Measurements from ENCODE around the gene ARHGDIB. TPM values are rescaled to one million over a fixed set of nuclear protein-coding genes. Genes with fewer than 3 reads are reported as not detected.

ARHGDIB gene
- total and polyA plus RNA-seq, 2 of the 4 experiments (the other 2 are of a cell fraction), result 24.9 to 30.7 TPM

GRCh38 chr12:14975457-14975856 is 14.1 kb upstream of the ARHGDIB start:
- H4K91ac ChIP-seq (ENCODE audit: insufficient read depth, low read depth, low read length), result no peak overlapping the region
- H3K9ac ChIP-seq (ENCODE audit: low read depth, low read length), result no peak overlapping the region
- ATAC-seq (ENCODE audit: low read depth), result no peak
- no peaks in the 10 kb centered on the region; the same call in 1 of the 2 replicates for H3K4me1 ChIP-seq (ENCODE audit: control insufficient read depth, insufficient read depth, low read length)
- no peak overlapping the region for H4K5ac ChIP-seq (ENCODE audit: low read depth, low read length)
- dilution Hi-C loops (cut with HindIII; ENCODE audit: low sequenced_read_pairs, unreplicated experiment), result no loop called here
- ChIA-PET CTCF (no interaction called here), POLR2A (ENCODE audit: unreplicated experiment) (no interaction called here)
- H4K8ac ChIP-seq (ENCODE audit: low read depth in 2 of 2, low read length in 2 of 2), result no peak overlapping the region
- no peak overlapping the region for H3K4me2 ChIP-seq (ENCODE audit: low read depth, low read length)
- H3K14ac ChIP-seq (replicated peaks; ENCODE audit: low read depth, low read length), result no peak overlapping the region
- no peak overlapping the region for H3K18ac ChIP-seq (ENCODE audit: low read depth, low read length)
- no peaks in the 10 kb centered on the region for H3K36me3 ChIP-seq (ENCODE audit: control insufficient read depth, insufficient read depth, low read length)
- BruUV-seq (replicated peaks), result no TSS peak
- H2AK9ac ChIP-seq (replicated peaks; ENCODE audit: low read depth, low read length, poor library complexity), result no peak overlapping the region
- no peaks in the 10 kb centered on the region for H3K9me3 ChIP-seq (ENCODE audit: control insufficient read depth, insufficient read depth, low read length)
- no peaks in the 10 kb centered on the region for H4K20me1 ChIP-seq (ENCODE audit: insufficient read depth, low read length)
- H2AFZ ChIP-seq (replicated peaks; ENCODE audit: low read length, poor library complexity), result no peak overlapping the region
- intact Hi-C loops (cut with micrococcal nuclease), result no loop called here
- WGBS, 2 experiments (ENCODE audit: extremely low coverage in 2 of 2, insufficient read length in 1 of 2), result 79% methylated on average over 3 of the region's 4 CpGs; no CpG with 5 or more reads in 1 of the 2 experiments
- no peaks in the 10 kb centered on the region for H3K79me1 ChIP-seq (ENCODE audit: low read depth in 1 of 2, low read length in 2 of 2)
- H3K23ac ChIP-seq (ENCODE audit: low read depth, low read length), result no peak overlapping the region
- no peak overlapping the region for H3K27ac ChIP-seq (ENCODE audit: insufficient read depth, low read length)
- no peaks in the 10 kb centered on the region; the same call in 1 of the 2 replicates for H3K27me3 ChIP-seq (ENCODE audit: control insufficient read depth, insufficient read depth, low read length)
- DNase-seq, result no peak
- H2BK120ac ChIP-seq (ENCODE audit: low read depth, low read length), result no peak overlapping the region
- no peak overlapping the region for H2BK5ac ChIP-seq (ENCODE audit: low read depth, low read length, poor library complexity, severe bottlenecking)
- H2BK15ac ChIP-seq (ENCODE audit: low read depth, low read length), result no peak overlapping the region
- TF ChIP-seq SMC3 (IDR thresholded peaks at IDR 0.05; ENCODE audit: low read depth, low read length) (no peak), RAD21 (IDR thresholded peaks at IDR 0.05; ENCODE audit: low read length) (no peak), USF2 (IDR thresholded peaks at IDR 0.05; ENCODE audit: low read depth, low read length) (no peak), CTCF (conservative IDR thresholded peaks at IDR 0.05; ENCODE audit: low read depth, low read length) (no peak), BHLHE40 (IDR thresholded peaks at IDR 0.05; ENCODE audit: low read depth, low read length) (no peak), RCOR1 (IDR thresholded peaks at IDR 0.05; ENCODE audit: insufficient replicate concordance, low read length) (no peak), MAFK (IDR thresholded peaks at IDR 0.05; ENCODE audit: low read depth, low read length) (no peak), MAZ (IDR thresholded peaks at IDR 0.05; ENCODE audit: borderline replicate concordance, low read depth, low read length) (no peak), CHD1 (IDR thresholded peaks at IDR 0.05; ENCODE audit: low read depth, low read length) (no peak), RFX5 (IDR thresholded peaks at IDR 0.05; ENCODE audit: low read depth, low read length) (no peak), ELK1 (IDR thresholded peaks at IDR 0.05; ENCODE audit: borderline replicate concordance, low read depth, low read length) (no peak), MXI1 (IDR thresholded peaks at IDR 0.05; ENCODE audit: borderline replicate concordance, low read depth, low read length) (no peak), POLR2A (IDR thresholded peaks at IDR 0.05; ENCODE audit: low read depth, low read length) (no peak), CEBPB (IDR thresholded peaks at IDR 0.05; ENCODE audit: low read depth, low read length) (no peak), FOS (IDR thresholded peaks at IDR 0.05; ENCODE audit: low read depth, low read length) (no peak), NFE2L2 (IDR thresholded peaks at IDR 0.05; ENCODE audit: low read depth, low read length) (no peak)
- no peak overlapping the region for H3K4me3 ChIP-seq (ENCODE audit: insufficient read depth, low read depth, low read length)
- in situ Hi-C loops (cut with MboI; ENCODE audit: low sequenced_read_pairs), result loop anchor here (25.0 kb wide), 1 partner anchor 738 kb away; no protein-coding TSS in a partner anchor
- H3K4ac ChIP-seq (ENCODE audit: low read depth, low read length), result no peak overlapping the region
- H3K9me1 ChIP-seq (ENCODE audit: insufficient read depth, low read length), result no peaks in the 10 kb centered on the region
- H2AK5ac ChIP-seq (ENCODE audit: low read depth, low read length), result no peak overlapping the region
- H2BK20ac ChIP-seq (ENCODE audit: low read depth, low read length), result no peak overlapping the region
- H3K56ac ChIP-seq (ENCODE audit: extremely low read depth, insufficient read depth, low read length), result no peak overlapping the region
